Spleen (tissue), 11 donors: ENCODE data around the gene GAS7. TPM values are rescaled to one million over a fixed set of nuclear protein-coding genes. Genes with fewer than 3 reads are reported as not detected.

Experiments
- DNase-seq: peaks from one replicate; pipeline ENCODE4 v3.0.0-alpha.2; 2020
- H3K27ac ChIP-seq, 8 donors: fragments of 200-600 bp; sonication (generic) in 7 of 8; 1 replicate in 4 of 8; 2 replicates in 4 of 8; pipeline versions ENCODE4 v1.5.0 to v1.8.0; 2016 to 2021; ENCODE audit warnings: inconsistent platforms in 4 of 8, mild to moderate bottlenecking in 4 of 8, moderate library complexity in 1 of 8
- H3K27me3 ChIP-seq, 7 donors: fragments of 200-600 bp; sonication (generic) in 6 of 7; replicated peaks in 1 of 7; 1 replicate in 4 of 7; 2 replicates in 3 of 7; pipeline versions ENCODE4 v1.5.0 to v1.8.0; 2016 to 2021; ENCODE audit warnings: inconsistent platforms in 3 of 7, mild to moderate bottlenecking in 1 of 7
- H3K36me3 ChIP-seq, 6 donors: fragments of 200-600 bp; sonication (generic) in 5 of 6; 1 replicate in 4 of 6; 2 replicates in 2 of 6; pipeline versions ENCODE4 v1.5.0 to v1.8.0; 2016 to 2021; ENCODE audit warnings: inconsistent platforms in 2 of 6
- H3K4me1 ChIP-seq, 6 donors: fragments of 200-600 bp; sonication (generic) in 5 of 6; 1 replicate in 3 of 6; 2 replicates in 3 of 6; pipeline versions ENCODE4 v1.5.0 to v1.8.0; 2016 to 2021; ENCODE audit warnings: inconsistent platforms in 3 of 6
- H3K4me3 ChIP-seq, 8 donors: fragments of 200-600 bp; sonication (generic) in 7 of 8; 1 replicate in 4 of 8; 2 replicates in 4 of 8; pipeline versions ENCODE4 v1.5.0 to v1.8.0; 2016 to 2021; ENCODE audit warnings: inconsistent platforms in 4 of 8, mild to moderate bottlenecking in 4 of 8, moderate library complexity in 2 of 8
- H3K9me3 ChIP-seq, 8 donors: fragments of 200-600 bp; sonication (generic) in 7 of 8; 1 replicate in 4 of 8; 2 replicates in 4 of 8; pipeline versions ENCODE4 v1.5.0 to v1.8.0; 2016 to 2021; ENCODE audit warnings: inconsistent platforms in 4 of 8
- POLR2A ChIP-seq, 3 donors: fragments of 450-650 bp; IDR thresholded peaks; one replicate each; pipeline ENCODE4 v1.5.1; 2017; ENCODE audit warnings: antibody characterized with exemption in 3 of 3, mild to moderate bottlenecking in 1 of 3
- POLR2AphosphoS5 ChIP-seq, 3 donors: sonication (generic); formaldehyde crosslinking; IDR thresholded peaks; one replicate each; pipeline ENCODE4 v1.5.1; 2017; ENCODE audit warnings: antibody characterized with exemption in 3 of 3
- WGBS, 5 donors: extraction: QIAGEN DNeasy Blood & Tissue Kit in 3 of 5; methylation state at CpG; one replicate each; pipeline versions ENCODE4 v1.1.5 to v1.1.7; 2013 to 2018; 5-methylcytosine and 5-hydroxymethylcytosine counted together
- intact Hi-C: fragments of 100-400 bp; cut with DNase I; formaldehyde crosslinking; loops from one replicate; pipeline ENCODE4 v1.15.0; 2023; ENCODE audit warnings: low total_unique reads
- polyA plus RNA-seq, 3 donors: library from polyadenylated mRNA; stranded (reverse); fragments of 200-250 nt; gene quantifications; one replicate each; pipeline ENCODE4 v1.2.1, GENCODE V29; 2013
- total RNA-seq, 7 donors: library from RNA; depleted of rRNA in 3 of 7; stranded (reverse); fragments of >200 nt in 3 of 7; fragmentation: NEBNext Ultra II Directional in 4 of 7; extraction: Animal tissue kit (Norgen Biotek cat#: 25700) in 4 of 7; gene quantifications; one replicate each; pipeline versions ENCODE4 v1.1.0 to v1.2.1, GENCODE V29; 2016 to 2021
- TF ChIP-seq, protein P1 (sequence below), 11 experiments: fragments of 200-600 bp in 7 of 11; fragments of 450-650 bp in 4 of 11; sonication (generic) in 4 of 11; IDR thresholded peaks in 8 of 11; conservative IDR thresholded peaks in 3 of 11; 1 replicate in 7 of 11; 2 replicates in 4 of 11; pipeline versions ENCODE4 v1.4.0 to v1.8.0; 2016 to 2021; ENCODE audit warnings: antibody characterized with exemption in 11 of 11, inconsistent platforms in 4 of 11, mild to moderate bottlenecking in 1 of 11
- donor health status: healthy with polysubstance abuse.
- donor health status: DM: no; HTN: no; CAD: no; lungs with moderate emphysema.
- donor health status: DM: no; HTN: no; CAD: no.
- donor health status: Bipolar disorder and iron deficiency.
- donor health status: healthy.
- donor health status: DM: no; HTN: no; CAD: no.
- donor health status: DM: yes; HTN: yes; CAD: no.

Gene GAS7
- total and polyA plus RNA-seq, 10 donors = 4.1 to 127 (median 60.9) TPM

DNA sequence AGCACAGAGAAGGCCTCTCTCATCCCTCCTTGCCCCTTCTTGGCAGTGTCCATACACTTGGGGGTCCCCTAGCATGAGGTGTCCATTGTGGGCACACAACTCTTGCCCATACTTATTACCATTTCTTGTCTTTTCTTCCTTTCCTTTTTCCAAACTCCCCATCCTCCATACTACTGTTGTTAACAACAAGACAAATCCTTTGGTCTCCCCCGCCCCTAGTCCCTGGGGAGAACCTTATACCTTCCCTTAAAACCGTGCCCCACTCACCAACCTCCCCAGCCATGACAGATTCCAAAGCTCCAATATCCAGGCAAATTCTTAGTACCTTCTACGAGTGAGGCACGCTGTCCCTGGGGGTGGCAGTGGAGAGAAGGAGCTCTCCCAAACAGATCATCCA is 82.9 kb downstream of the GAS7 start:
- peak overlapping the region; percentile 35 to 94 (median 84) for H3K27ac ChIP-seq
- H3K9me3 ChIP-seq = no peaks in the 10 kb centered on the region
- no peaks in the 10 kb centered on the region for H3K27me3 ChIP-seq
- intact Hi-C loops = no loop called here
- TF ChIP-seq POLR2AphosphoS5 (IDR thresholded peaks at IDR 0.05) (no peak), POLR2A (IDR thresholded peaks at IDR 0.05) (no peak)
- TF ChIP-seq, protein P1, sequence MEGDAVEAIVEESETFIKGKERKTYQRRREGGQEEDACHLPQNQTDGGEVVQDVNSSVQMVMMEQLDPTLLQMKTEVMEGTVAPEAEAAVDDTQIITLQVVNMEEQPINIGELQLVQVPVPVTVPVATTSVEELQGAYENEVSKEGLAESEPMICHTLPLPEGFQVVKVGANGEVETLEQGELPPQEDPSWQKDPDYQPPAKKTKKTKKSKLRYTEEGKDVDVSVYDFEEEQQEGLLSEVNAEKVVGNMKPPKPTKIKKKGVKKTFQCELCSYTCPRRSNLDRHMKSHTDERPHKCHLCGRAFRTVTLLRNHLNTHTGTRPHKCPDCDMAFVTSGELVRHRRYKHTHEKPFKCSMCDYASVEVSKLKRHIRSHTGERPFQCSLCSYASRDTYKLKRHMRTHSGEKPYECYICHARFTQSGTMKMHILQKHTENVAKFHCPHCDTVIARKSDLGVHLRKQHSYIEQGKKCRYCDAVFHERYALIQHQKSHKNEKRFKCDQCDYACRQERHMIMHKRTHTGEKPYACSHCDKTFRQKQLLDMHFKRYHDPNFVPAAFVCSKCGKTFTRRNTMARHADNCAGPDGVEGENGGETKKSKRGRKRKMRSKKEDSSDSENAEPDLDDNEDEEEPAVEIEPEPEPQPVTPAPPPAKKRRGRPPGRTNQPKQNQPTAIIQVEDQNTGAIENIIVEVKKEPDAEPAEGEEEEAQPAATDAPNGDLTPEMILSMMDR (IDR thresholded peaks at IDR 0.05 in 8 of 11, conservative IDR thresholded peaks at IDR 0.05 in 3 of 11) = no peak
- whole genome bisulfite sequencing, 5 donors = 66 to 73% (median 68%) methylated on average over 4 of the region's 4 CpGs
- no peak for DNase-seq
- H3K4me3 ChIP-seq = peak overlapping the region in 2 of 8 donors; percentile 11 to 55
- H3K36me3 ChIP-seq = no peaks in the 10 kb centered on the region
- peaks cover 43 to 91% (median 76%) of the 10 kb centered on the region in 6 donors for H3K4me1 ChIP-seq

- intact Hi-C loops = no loop called here
- peak overlapping the region in 5 of 8 donors; percentile 4 to 55 (median 11) for H3K4me3 ChIP-seq
- no peaks in the 10 kb centered on the region for H3K27me3 ChIP-seq
- no peaks in the 10 kb centered on the region for H3K9me3 ChIP-seq
- 0 to 2% (median 1%) methylated on average over 10 to 11 of the region's 11 CpGs for WGBS, 5 donors
- H3K36me3 ChIP-seq = no peaks in the 10 kb centered on the region
- peaks cover 38 to 89% (median 71%) of the 10 kb centered on the region in 6 donors for H3K4me1 ChIP-seq
- TF ChIP-seq, protein P1 (IDR thresholded peaks at IDR 0.05 in 8 of 11, conservative IDR thresholded peaks at IDR 0.05 in 3 of 11) = peak in 1 of 11 experiments; percentile 11
- TF ChIP-seq POLR2A (IDR thresholded peaks at IDR 0.05) = no peak
- TF ChIP-seq POLR2AphosphoS5 (IDR thresholded peaks at IDR 0.05) = peak; percentile 84 to 85 (median 85)
- H3K27ac ChIP-seq = peak overlapping the region; percentile 50 to 94 (median 84)
- DNase-seq = peak; percentile 95
Measured at GRCh38 chr17:10114931-10115535, 83.4 kb downstream of the GAS7 start.

GRCh38 chr17:10112962-10113361 is 85.4 kb downstream of the GAS7 start:
- Histone ChIP-seq H3K4me1 (peaks cover 24 to 74% (median 52%) of the 10 kb centered on the region in 6 donors), H3K27ac (peak overlapping the region in 2 of 8 donors; percentile 92 to 94)
- intact Hi-C loops = no loop called here

GRCh38 chr17:10111907-10112452 is 86.4 kb downstream of the GAS7 start:
- TF ChIP-seq, protein P1 (IDR thresholded peaks at IDR 0.05 in 8 of 11, conservative IDR thresholded peaks at IDR 0.05 in 3 of 11) = no peak
- 92 to 96% (median 94%) methylated on average over 9 of the region's 9 CpGs for WGBS, 5 donors

More at GRCh38 chr17:10112962-10113361, 85.4 kb downstream of the GAS7 start:
- no peaks in the 10 kb centered on the region for H3K36me3 ChIP-seq
- no peak overlapping the region for H3K4me3 ChIP-seq
- WGBS, 5 donors = 74 to 79% (median 78%) methylated on average over 4 of the region's 4 CpGs
- no peak for DNase-seq
- H3K9me3 ChIP-seq = no peaks in the 10 kb centered on the region
- no peak for TF ChIP-seq POLR2AphosphoS5 (IDR thresholded peaks at IDR 0.05)
- TF ChIP-seq POLR2A (IDR thresholded peaks at IDR 0.05) = no peak
- TF ChIP-seq, protein P1 (IDR thresholded peaks at IDR 0.05 in 8 of 11, conservative IDR thresholded peaks at IDR 0.05 in 3 of 11) = no peak
- no peaks in the 10 kb centered on the region for H3K27me3 ChIP-seq

More at GRCh38 chr17:10111907-10112452, 86.4 kb downstream of the GAS7 start:
- Histone ChIP-seq H3K27me3 (no peaks in the 10 kb centered on the region), H3K27ac (no peak overlapping the region), H3K9me3 (no peaks in the 10 kb centered on the region), H3K4me1 (peaks cover 15 to 74% (median 46%) of the 10 kb centered on the region in 6 donors), H3K36me3 (no peaks in the 10 kb centered on the region), H3K4me3 (no peak overlapping the region)
- no peak for DNase-seq
- intact Hi-C loops = no loop called here
